ENCODE measurements around the gene DAAM2. TPM values are rescaled to one million over a fixed set of nuclear protein-coding genes. Genes with fewer than 3 reads are reported as not detected.

DAAM2 gene
- polyA plus RNA-seq, 1 donor (not counting 4 experiments of a cell fraction or from before 2014, with no cell fraction given) = not detected

- Histone ChIP-seq H2AFZ (ENCODE audit: control insufficient read depth, low read length) (no peak overlapping the region), H3K27ac (ENCODE audit: control insufficient read depth, insufficient read depth, low read length) (no peak overlapping the region), H3K4me2 (ENCODE audit: control insufficient read depth, extremely low read depth, insufficient read depth, low read depth, low read length) (no peak overlapping the region), H3K9ac (ENCODE audit: control insufficient read depth, extremely low read depth, insufficient read depth, low read length) (no peak overlapping the region), H3K9me1 (ENCODE audit: control insufficient read depth, extremely low read depth, insufficient read depth, low read length) (no peaks in the 10 kb centered on the region), H4K20me1 (ENCODE audit: control insufficient read depth, extremely low read depth, insufficient read depth, low read length) (no peaks in the 10 kb centered on the region), H3K79me2 (ENCODE audit: control insufficient read depth, insufficient read depth, low read length) (no peaks in the 10 kb centered on the region), H3K27me3 (ENCODE audit: control insufficient read depth, extremely low read depth, insufficient read depth, low read length) (no peaks in the 10 kb centered on the region), H3K9me3 (ENCODE audit: control insufficient read depth, low read depth, low read length) (no peaks in the 10 kb centered on the region), H3K36me3 (ENCODE audit: control insufficient read depth in 2 of 2, extremely low read depth in 1 of 2, insufficient read depth in 2 of 2, low read length in 2 of 2) (no peaks in the 10 kb centered on the region), H3K4me1 (ENCODE audit: control insufficient read depth, extremely low read depth, insufficient read depth, low read length) (no peaks in the 10 kb centered on the region), H3K4me3 (ENCODE audit: control insufficient read depth in 2 of 3, extremely low read depth in 1 of 3, insufficient read depth in 2 of 3, low read depth in 1 of 3, low read length in 3 of 3) (no peak overlapping the region)
- DNase-seq (ENCODE audit: low read depth, low spot score) = no peak
- FAIRE-seq = no peak
- dilution Hi-C loops (cut with MboI; ENCODE audit: extremely low pct_ligation_motif_present, low sequenced_read_pairs) = no loop called here
- no peak for TF ChIP-seq EZH2 (IDR thresholded peaks at IDR 0.05; ENCODE audit: low read length)
- TF ChIP-seq CTCF (optimal IDR thresholded peaks at IDR 0.05 in 1 of 3, IDR thresholded peaks at IDR 0.05 in 1 of 3, conservative IDR thresholded peaks at IDR 0.05 in 1 of 3; ENCODE audit: extremely low read depth in 1 of 3, insufficient read depth in 2 of 3, low read length in 3 of 3) = no peak
Measured at GRCh38 chr6:39754514-39755115, 37.6 kb upstream of the DAAM2 start.

GRCh38 chr6:39755231-39755630, 36.9 kb upstream of the DAAM2 start:
- Histone ChIP-seq H3K27me3 (ENCODE audit: control insufficient read depth, extremely low read depth, insufficient read depth, low read length) (no peaks in the 10 kb centered on the region), H3K9ac (ENCODE audit: control insufficient read depth, extremely low read depth, insufficient read depth, low read length) (no peak overlapping the region), H3K4me3 (ENCODE audit: control insufficient read depth in 2 of 3, extremely low read depth in 1 of 3, insufficient read depth in 2 of 3, low read depth in 1 of 3, low read length in 3 of 3) (no peak overlapping the region), H3K79me2 (ENCODE audit: control insufficient read depth, insufficient read depth, low read length) (no peaks in the 10 kb centered on the region), H3K9me3 (ENCODE audit: control insufficient read depth, low read depth, low read length) (no peaks in the 10 kb centered on the region), H3K9me1 (ENCODE audit: control insufficient read depth, extremely low read depth, insufficient read depth, low read length) (no peaks in the 10 kb centered on the region), H4K20me1 (ENCODE audit: control insufficient read depth, extremely low read depth, insufficient read depth, low read length) (no peaks in the 10 kb centered on the region), H3K27ac (ENCODE audit: control insufficient read depth, insufficient read depth, low read length) (no peak overlapping the region), H3K36me3 (ENCODE audit: control insufficient read depth in 2 of 2, extremely low read depth in 1 of 2, insufficient read depth in 2 of 2, low read length in 2 of 2) (no peaks in the 10 kb centered on the region), H3K4me1 (ENCODE audit: control insufficient read depth, extremely low read depth, insufficient read depth, low read length) (no peaks in the 10 kb centered on the region), H3K4me2 (ENCODE audit: control insufficient read depth, extremely low read depth, insufficient read depth, low read depth, low read length) (no peak overlapping the region), H2AFZ (ENCODE audit: control insufficient read depth, low read length) (no peak overlapping the region)
- TF ChIP-seq CTCF (optimal IDR thresholded peaks at IDR 0.05 in 1 of 3, IDR thresholded peaks at IDR 0.05 in 1 of 3, conservative IDR thresholded peaks at IDR 0.05 in 1 of 3; ENCODE audit: extremely low read depth in 1 of 3, insufficient read depth in 2 of 3, low read length in 3 of 3) (no peak), EZH2 (IDR thresholded peaks at IDR 0.05; ENCODE audit: low read length) (no peak)
- DNase-seq (ENCODE audit: low read depth, low spot score) (no peak), FAIRE-seq (no peak)
- dilution Hi-C loops (cut with MboI; ENCODE audit: extremely low pct_ligation_motif_present, low sequenced_read_pairs) = no loop called here
